SIG-M5 treated with dmso at 0.1 percent for 504 hours (cell line): ENCODE measurements around the gene PCNA.

ENCODE experiments used
- DNase-seq: peaks from one replicate; lab custom pipeline; 2025; ENCODE audit not compliant: unreplicated experiment; lab: John Stamatoyannopoulos, UW

Gene PCNA

GRCh38 chr20:5069141-5069806 is 50.5 kb downstream of the PCNA start:
- no peak for DNase-seq

- no peak for DNase-seq
These were observed 51.7 kb downstream of the PCNA start for GRCh38 chr20:5067877-5068645.

DNA sequence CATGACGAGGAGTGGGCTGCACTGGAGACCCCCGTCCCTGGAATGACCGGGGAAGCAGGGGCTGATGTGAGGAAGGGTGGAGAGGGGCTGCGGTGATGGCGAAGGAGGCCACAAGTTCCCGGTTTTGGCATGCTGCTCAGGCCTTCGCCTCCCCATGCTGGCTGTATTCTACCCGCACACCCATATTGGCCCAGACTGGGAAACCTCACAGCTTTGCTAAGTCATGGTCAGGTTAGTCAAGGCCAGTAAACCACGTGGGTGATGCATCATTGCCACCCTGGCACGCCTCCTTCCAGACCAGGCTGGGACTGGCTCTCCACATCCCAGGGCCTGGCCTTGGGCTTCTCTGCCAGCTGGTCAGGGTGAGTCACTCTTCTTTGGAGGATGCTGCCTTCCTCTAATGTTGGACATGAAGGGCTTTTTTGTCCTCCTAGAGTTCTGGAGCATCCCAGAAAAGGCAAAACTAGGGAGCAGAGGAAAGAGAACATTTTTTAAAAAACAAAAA is 53.8 kb downstream of the PCNA start:
- peak; percentile 32 for DNase-seq

DNA sequence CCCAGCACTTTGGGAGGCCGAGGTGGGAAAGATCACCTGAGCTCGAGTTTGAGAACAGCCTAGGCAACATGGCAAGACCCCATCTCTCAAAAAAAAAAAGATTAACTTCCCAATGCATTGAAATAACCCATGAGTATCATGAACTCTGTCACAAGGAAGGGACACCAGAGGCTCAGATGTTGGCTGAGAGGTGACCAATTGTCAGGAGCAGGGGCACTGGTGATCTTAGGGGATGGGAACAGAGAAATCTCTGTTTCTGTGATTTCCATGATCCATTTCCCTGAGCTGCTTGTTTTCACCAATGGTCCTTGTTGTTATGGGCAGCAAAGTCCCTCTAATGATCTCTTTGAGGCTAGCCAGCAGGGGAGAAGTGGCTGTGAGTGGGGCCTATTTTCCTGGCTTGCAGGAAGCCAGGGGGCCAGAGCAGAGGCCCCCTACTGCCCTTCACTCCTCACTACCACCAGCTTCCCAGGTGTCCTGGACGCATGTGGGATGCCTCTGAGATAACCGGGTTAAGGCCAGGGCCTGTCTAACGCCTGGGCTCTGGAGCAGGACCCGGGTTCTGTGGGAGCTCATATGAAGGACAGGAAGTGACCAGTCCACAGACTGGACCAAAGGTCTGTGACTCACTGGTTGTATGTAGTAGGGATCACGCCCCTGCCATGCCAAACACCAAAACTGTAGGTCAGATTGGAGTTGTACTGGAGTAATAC is 54.4 kb downstream of the PCNA start:
- no peak for DNase-seq
